GM12891 (cell line): ENCODE data around the gene TSKU.

Experiments used
- DNase-seq: peaks from one replicate; pipeline ENCODE4 v3.0.0; 2011; ENCODE audit warnings: low spot score; ENCODE audit not compliant: insufficient read length
- FAIRE-seq: peaks from 2 replicates; lab custom pipeline; 2011; peaks lifted over from hg19 to GRCh38; lab: Jason Lieb, UNC
- PAX5 ChIP-seq: IDR thresholded peaks from 2 replicates; pipeline ENCODE4 v1.6.1; 2011; ENCODE audit warnings: low read length, moderate library complexity, mild to moderate bottlenecking; ENCODE audit not compliant: insufficient read depth, severe bottlenecking
- POLR2A ChIP-seq: IDR thresholded peaks from 2 replicates; pipeline ENCODE4 v1.6.1; 2011; ENCODE audit warnings: low read depth, low read length, control low read depth
- POLR2AphosphoS5 ChIP-seq: IDR thresholded peaks from 2 replicates; pipeline ENCODE4 v1.6.1; 2011; ENCODE audit warnings: low read depth, low read length, control low read depth
- POU2F2 ChIP-seq: IDR thresholded peaks from 2 replicates; pipeline ENCODE4 v1.6.1; 2011; ENCODE audit warnings: low read depth, mild to moderate bottlenecking, control low read depth, low read length, moderate library complexity
- SPI1 ChIP-seq: IDR thresholded peaks from 2 replicates; pipeline ENCODE4 v1.6.1; 2011; ENCODE audit warnings: low read depth, low read length, control low read depth
- TAF1 ChIP-seq: IDR thresholded peaks from 2 replicates; pipeline ENCODE4 v1.6.1; 2011; ENCODE audit warnings: low read depth, low read length, control low read depth

The TSKU gene

GRCh38 chr11:76800466-76801200 lies 17.5 kb downstream of the TSKU start:
- DNase-seq (no peak), FAIRE-seq (no peak)
- no peak for TF ChIP-seq POLR2A
- TF ChIP-seq POU2F2, result no peak
- no peak for TF ChIP-seq TAF1
- no peak for TF ChIP-seq SPI1
- no peak for TF ChIP-seq PAX5
- no peak for TF ChIP-seq POLR2AphosphoS5

- DNase-seq, result no peak
- TF ChIP-seq TAF1 (no peak), SPI1 (no peak), POLR2A (no peak), POLR2AphosphoS5 (no peak), POU2F2 (no peak), PAX5 (no peak)
- no peak for FAIRE-seq
These were observed 18.1 kb downstream of the TSKU start for GRCh38 chr11:76801225-76801624.

GRCh38 chr11:76801736-76802135 lies 18.6 kb downstream of the TSKU start:
- FAIRE-seq, result no peak
- no peak for TF ChIP-seq PAX5
- DNase-seq, result no peak

- no peak for TF ChIP-seq SPI1
- TF ChIP-seq PAX5, result no peak
- no peak for TF ChIP-seq POU2F2
- TF ChIP-seq POLR2AphosphoS5, result no peak
- no peak for TF ChIP-seq TAF1
- no peak for TF ChIP-seq POLR2A
- no peak for DNase-seq
- no peak for FAIRE-seq
These were observed 19.0 kb downstream of the TSKU start for GRCh38 chr11:76802151-76802550.

GRCh38 chr11:76802621-76803020 lies 19.5 kb downstream of the TSKU start:
- FAIRE-seq (no peak), DNase-seq (no peak)

GRCh38 chr11:76803023-76803422 lies 19.9 kb downstream of the TSKU start:
- DNase-seq, result no peak
- FAIRE-seq, result no peak
- TF ChIP-seq POLR2AphosphoS5 (no peak), POLR2A (no peak), POU2F2 (no peak)

More at GRCh38 chr11:76802621-76803020, 19.5 kb downstream of the TSKU start:
- TF ChIP-seq POU2F2, result no peak
- no peak for TF ChIP-seq SPI1
- TF ChIP-seq POLR2AphosphoS5, result no peak

- FAIRE-seq (no peak), DNase-seq (no peak)
- TF ChIP-seq POLR2AphosphoS5 (no peak), PAX5 (no peak), POLR2A (no peak), TAF1 (no peak), SPI1 (no peak), POU2F2 (no peak)
These were observed 20.9 kb downstream of the TSKU start for GRCh38 chr11:76803811-76804600.

GRCh38 chr11:76805206-76805913 lies 22.2 kb downstream of the TSKU start:
- TF ChIP-seq TAF1 (no peak), POU2F2 (no peak), PAX5 (no peak), POLR2AphosphoS5 (no peak), POLR2A (no peak), SPI1 (no peak)
- DNase-seq (no peak), FAIRE-seq (no peak)

- TF ChIP-seq TAF1, result no peak
- TF ChIP-seq SPI1, result no peak
- TF ChIP-seq PAX5, result no peak
- TF ChIP-seq POU2F2, result no peak
- TF ChIP-seq POLR2A, result no peak
- no peak for TF ChIP-seq POLR2AphosphoS5
- no peak for FAIRE-seq
- DNase-seq, result no peak
These were observed 23.0 kb downstream of the TSKU start for GRCh38 chr11:76806131-76806530.

- DNase-seq, result no peak
- no peak for FAIRE-seq
- TF ChIP-seq POLR2AphosphoS5 (no peak), TAF1 (no peak), POU2F2 (no peak), SPI1 (no peak), PAX5 (no peak), POLR2A (no peak)
These were observed 23.6 kb downstream of the TSKU start for GRCh38 chr11:76806608-76807205.
